IMR-90 (cell line): ENCODE results near the gene MAP3K5. TPM values are rescaled to one million over a fixed set of nuclear protein-coding genes. Genes with fewer than 3 reads are reported as not detected.

Source experiments
- ATAC-seq: fragments of 200-7000 bp; cut with Tn5 transposase; 2 replicates; pipeline ENCODE4 v1.9.1; 2020; ENCODE audit warnings: low read depth, mild to moderate bottlenecking, moderate library complexity
- BruUV-seq: library from RNA; stranded (reverse); fragments of 400-500 nt; replicated peaks from 2 replicates; lab custom pipeline; 2021; lab: Mats Ljungman, UMichigan
- CTCF ChIA-PET: fragments of 300-600 bp; formaldehyde crosslinking; extraction: SDS; loops from one replicate; lab custom pipeline; 2021; ENCODE audit warnings: antibody characterized with exemption; lab: Yijun Ruan, JAX
- POLR2A ChIA-PET: fragments of 300-600 bp; sonication (Branson Sonifier 250); formaldehyde crosslinking; loops from one replicate; lab custom pipeline; 2022; ENCODE audit warnings: antibody characterized with exemption; ENCODE audit not compliant: unreplicated experiment; lab: Charles Lee
- DNase-seq: peaks from one replicate; pipeline ENCODE4 v3.0.0; 2013
- H2AFZ ChIP-seq: replicated peaks from 2 replicates; pipeline ENCODE3; 2013; ENCODE audit warnings: low read length, mild to moderate bottlenecking; ENCODE audit not compliant: poor library complexity
- H2AK5ac ChIP-seq: 2 replicates; pipeline ENCODE4 v1.6.1; 2013; ENCODE audit warnings: low read depth, low read length, inconsistent platforms
- H2AK9ac ChIP-seq: replicated peaks from 2 replicates; pipeline ENCODE3; 2013; ENCODE audit warnings: mild to moderate bottlenecking, low read depth, low read length, moderate library complexity; ENCODE audit not compliant: poor library complexity
- H2BK120ac ChIP-seq: 2 replicates; pipeline ENCODE4 v1.6.1; 2013; ENCODE audit warnings: low read depth, low read length, inconsistent platforms
- H2BK15ac ChIP-seq: 3 replicates; pipeline ENCODE4 v1.6.1; 2013; ENCODE audit warnings: low read depth, low read length, inconsistent platforms
- H2BK20ac ChIP-seq: 2 replicates; pipeline ENCODE4 v1.6.1; 2013; ENCODE audit warnings: low read depth, mild to moderate bottlenecking, inconsistent platforms, low read length, moderate library complexity
- H2BK5ac ChIP-seq: 2 replicates; pipeline ENCODE4 v1.6.1; 2013; ENCODE audit warnings: mild to moderate bottlenecking, low read depth, low read length, inconsistent platforms; ENCODE audit not compliant: poor library complexity, severe bottlenecking
- H3K14ac ChIP-seq: replicated peaks from 2 replicates; pipeline ENCODE4 v1.6.1; 2013; ENCODE audit warnings: low read depth, low read length, inconsistent platforms
- H3K18ac ChIP-seq: 2 replicates; pipeline ENCODE4 v1.6.1; 2013; ENCODE audit warnings: low read depth, low read length, control low read depth
- H3K23ac ChIP-seq: 2 replicates; pipeline ENCODE4 v1.6.1; 2013; ENCODE audit warnings: low read depth, low read length, inconsistent platforms
- H3K27ac ChIP-seq: 2 replicates; pipeline ENCODE4 v1.5.1; 2013; ENCODE audit warnings: mild to moderate bottlenecking, control low read depth, low read length; ENCODE audit not compliant: insufficient read depth
- H3K27me3 ChIP-seq: 2 replicates; pipeline ENCODE4 v1.6.1; 2013; ENCODE audit warnings: low read length; ENCODE audit not compliant: control insufficient read depth, insufficient read depth
- H3K36me3 ChIP-seq: 2 replicates; pipeline ENCODE4 v1.6.1; 2013; ENCODE audit warnings: low read length, mixed read lengths; ENCODE audit not compliant: control insufficient read depth, insufficient read depth
- H3K4ac ChIP-seq: 2 replicates; pipeline ENCODE4 v1.6.1; 2013; ENCODE audit warnings: low read depth, low read length, inconsistent platforms
- H3K4me1 ChIP-seq: 2 replicates; pipeline ENCODE4 v1.6.1; 2013; ENCODE audit warnings: low read length, mixed read lengths; ENCODE audit not compliant: control insufficient read depth, insufficient read depth
- H3K4me2 ChIP-seq: 2 replicates; pipeline ENCODE4 v1.6.1; 2013; ENCODE audit warnings: low read depth, mild to moderate bottlenecking, control low read depth, low read length, moderate library complexity
- H3K4me3 ChIP-seq: 2 replicates; pipeline ENCODE4 v1.5.1; 2013; ENCODE audit warnings: low read depth, mild to moderate bottlenecking, control low read depth, low read length, moderate library complexity; ENCODE audit not compliant: insufficient read depth
- H3K56ac ChIP-seq: 2 replicates; pipeline ENCODE4 v1.6.1; 2013; ENCODE audit warnings: low read length, inconsistent platforms; ENCODE audit not compliant: insufficient read depth; ENCODE audit errors: extremely low read depth
- H3K79me1 ChIP-seq, 2 experiments: 2 replicates each; pipeline ENCODE4 v1.6.1; 2013; ENCODE audit warnings: low read length in 2 of 2, inconsistent platforms in 1 of 2, low read depth in 1 of 2
- H3K9ac ChIP-seq: 2 replicates; pipeline ENCODE4 v1.6.1; 2013; ENCODE audit warnings: low read depth, low read length, control low read depth
- H3K9me1 ChIP-seq: 2 replicates; pipeline ENCODE4 v1.6.1; 2013; ENCODE audit warnings: low read length, inconsistent platforms; ENCODE audit not compliant: insufficient read depth
- H3K9me3 ChIP-seq: 2 replicates; pipeline ENCODE4 v1.6.1; 2013; ENCODE audit warnings: low read length; ENCODE audit not compliant: control insufficient read depth, insufficient read depth
- H4K20me1 ChIP-seq: 2 replicates; pipeline ENCODE4 v1.6.1; 2013; ENCODE audit warnings: low read length, inconsistent platforms; ENCODE audit not compliant: insufficient read depth
- H4K5ac ChIP-seq: 2 replicates; pipeline ENCODE4 v1.6.1; 2013; ENCODE audit warnings: mild to moderate bottlenecking, low read depth, low read length, control low read depth
- H4K8ac ChIP-seq, 2 experiments: 2 replicates each; pipeline ENCODE4 v1.6.1; 2013; ENCODE audit warnings: low read depth in 2 of 2, low read length in 2 of 2, control low read depth in 1 of 2, inconsistent platforms in 1 of 2
- H4K91ac ChIP-seq: 2 replicates; pipeline ENCODE4 v1.6.1; 2013; ENCODE audit warnings: low read depth, low read length, inconsistent platforms; ENCODE audit not compliant: insufficient read depth
- BHLHE40 ChIP-seq: fragments of 150-350 bp; IDR thresholded peaks from 2 replicates; pipeline ENCODE4 v1.6.1; 2016; ENCODE audit warnings: mild to moderate bottlenecking, low read depth, low read length
- CEBPB ChIP-seq: IDR thresholded peaks from 2 replicates; pipeline ENCODE4 v1.6.1; 2012; ENCODE audit warnings: low read depth, low read length, improper control_type of control experiment
- CHD1 ChIP-seq: IDR thresholded peaks from 2 replicates; pipeline ENCODE4 v1.6.1; 2012; ENCODE audit warnings: low read depth, low read length, improper control_type of control experiment
- CTCF ChIP-seq: conservative IDR thresholded peaks from 2 replicates; pipeline ENCODE4 v1.5.1; 2012; ENCODE audit warnings: mild to moderate bottlenecking, low read depth, low read length, improper control_type of control experiment
- ELK1 ChIP-seq: fragments of 150-350 bp; IDR thresholded peaks from 2 replicates; pipeline ENCODE4 v1.6.1; 2016; ENCODE audit warnings: low read depth, mild to moderate bottlenecking, low read length, moderate library complexity, borderline replicate concordance
- FOS ChIP-seq: fragments of 150-350 bp; IDR thresholded peaks from 2 replicates; pipeline ENCODE4 v1.6.1; 2016; ENCODE audit warnings: low read depth, low read length
- MXI1 ChIP-seq: IDR thresholded peaks from 2 replicates; pipeline ENCODE4 v1.6.1; 2012; ENCODE audit warnings: low read depth, mild to moderate bottlenecking, low read length, moderate library complexity, borderline replicate concordance
- NFE2L2 ChIP-seq: fragments of 150-350 bp; IDR thresholded peaks from 2 replicates; pipeline ENCODE4 v1.6.1; 2016; ENCODE audit warnings: low read depth, mild to moderate bottlenecking, low read length
- POLR2A ChIP-seq: IDR thresholded peaks from 2 replicates; pipeline ENCODE4 v1.6.1; 2012; ENCODE audit warnings: mild to moderate bottlenecking, low read depth, low read length
- RAD21 ChIP-seq: IDR thresholded peaks from 2 replicates; pipeline ENCODE4 v1.6.1; 2012; ENCODE audit warnings: low read length, improper control_type of control experiment
- RFX5 ChIP-seq: IDR thresholded peaks from 2 replicates; pipeline ENCODE4 v1.8.0; 2012; ENCODE audit warnings: low read depth, mild to moderate bottlenecking, low read length, moderate library complexity
- USF2 ChIP-seq: fragments of 150-350 bp; IDR thresholded peaks from 2 replicates; pipeline ENCODE4 v1.6.1; 2017; ENCODE audit warnings: mild to moderate bottlenecking, antibody characterized with exemption, low read length, low read depth
- WGBS, 2 experiments: methylation state at CpG; one replicate each; pipeline versions ENCODE4 v1.1.5 to v1.1.7; 2013; ENCODE audit warnings: missing lambda C conversion rate in 2 of 2; ENCODE audit not compliant: insufficient read length in 1 of 2; ENCODE audit errors: extremely low coverage in 2 of 2; 5-methylcytosine and 5-hydroxymethylcytosine counted together
- dilution Hi-C: fragments of 300-500 bp; cut with HindIII; formaldehyde crosslinking; loops from one replicate; pipeline ENCODE4 v1.14.3; 2018; ENCODE audit warnings: low sequenced_read_pairs; ENCODE audit not compliant: unreplicated experiment
- in situ Hi-C: fragments of 300-500 bp; cut with MboI; formaldehyde crosslinking; loops from 3 replicates; pipeline ENCODE4 v1.14.3; 2019; ENCODE audit warnings: low sequenced_read_pairs, inconsistent platforms, mixed read lengths
- intact Hi-C: fragments of 100-400 bp; cut with micrococcal nuclease; formaldehyde crosslinking; loops from 2 replicates; pipeline ENCODE4 v1.10.0; 2022
- polyA plus RNA-seq, 3 experiments: library from polyadenylated mRNA; depleted of rRNA; stranded (reverse); fragments of >200 nt; gene quantifications; 2 replicates each; pipeline ENCODE4 v1.2.3, GENCODE V29; 2012; ENCODE audit warnings: low replicate concordance in 1 of 3
- total RNA-seq: library from RNA; depleted of rRNA; stranded (reverse); fragments of >200 nt; gene quantifications from 2 replicates; pipeline ENCODE4 v1.2.3, GENCODE V29; 2012

Gene MAP3K5
- total and polyA plus RNA-seq, 2 of the 4 experiments (the other 2 are of a cell fraction), result 5.4 to 17.6 TPM

DNA sequence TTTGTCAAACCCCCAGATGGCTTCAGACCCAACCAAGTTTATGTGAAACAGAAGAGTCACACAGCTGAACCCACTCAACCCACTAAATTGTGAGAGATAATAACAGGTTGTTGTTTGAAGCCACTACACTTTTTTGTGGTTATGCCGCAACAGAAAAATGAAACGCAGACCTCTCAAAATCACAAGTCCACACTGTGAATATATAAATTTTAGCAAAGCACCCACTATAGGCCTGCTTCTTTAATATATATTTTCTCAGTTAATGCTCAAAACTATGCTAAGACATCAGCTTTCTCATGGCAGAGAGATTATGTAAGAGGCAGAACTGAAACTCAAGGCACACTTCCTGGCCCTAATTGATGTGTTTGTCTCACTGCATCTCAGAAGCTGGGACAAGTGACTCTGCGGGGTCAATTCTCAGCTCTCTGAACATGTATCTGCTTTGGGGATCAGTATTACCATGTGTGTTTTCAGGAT is 27.7 kb downstream of the MAP3K5 start:
- no peak for ATAC-seq
- H2AK5ac ChIP-seq, result no peak overlapping the region
- H3K4ac ChIP-seq, result no peak overlapping the region
- ChIA-PET POLR2A (no interaction called here), CTCF (no interaction called here)
- peaks cover 21% of the 10 kb centered on the region for H3K4me1 ChIP-seq
- H3K27ac ChIP-seq, result no peak overlapping the region
- no peak overlapping the region for H2AFZ ChIP-seq
- H3K9ac ChIP-seq, result no peak overlapping the region
- no peak overlapping the region for H2BK20ac ChIP-seq
- no peaks in the 10 kb centered on the region for H3K27me3 ChIP-seq
- H3K18ac ChIP-seq, result no peak overlapping the region
- no peak overlapping the region for H2AK9ac ChIP-seq
- no peak overlapping the region for H2BK15ac ChIP-seq
- no peak for DNase-seq
- dilution Hi-C loops (no loop called here), intact Hi-C loops (no loop called here), in situ Hi-C loops (no loop called here)
- no peak overlapping the region for H4K91ac ChIP-seq
- H3K56ac ChIP-seq, result no peak overlapping the region
- no peak overlapping the region; the same call in 1 of the 2 replicates for H4K5ac ChIP-seq
- no peaks in the 10 kb centered on the region for H3K9me3 ChIP-seq
- H3K79me1 ChIP-seq, result peaks cover 43 to 78% of the 10 kb centered on the region in 2 experiments
- H3K9me1 ChIP-seq, result peaks cover 18% of the 10 kb centered on the region
- H3K14ac ChIP-seq, result no peak overlapping the region
- no peak overlapping the region for H2BK120ac ChIP-seq
- no peak overlapping the region for H3K4me2 ChIP-seq
- TF ChIP-seq BHLHE40 (no peak), FOS (no peak), CEBPB (no peak), CTCF (no peak), RFX5 (no peak), CHD1 (no peak), RAD21 (no peak), USF2 (no peak), POLR2A (no peak), ELK1 (no peak), NFE2L2 (no peak), MXI1 (no peak)
- no peak overlapping the region for H4K8ac ChIP-seq
- H3K23ac ChIP-seq, result peak overlapping the region; percentile 29; the same call in 1 of the 2 replicates
- WGBS, 2 experiments, result no CpG with 5 or more reads among the region's 3 CpGs
- no TSS peak for BruUV-seq
- peaks cover 54% of the 10 kb centered on the region; the same call in 1 of the 2 replicates for H4K20me1 ChIP-seq
- H2BK5ac ChIP-seq, result no peak overlapping the region
- no peak overlapping the region for H3K4me3 ChIP-seq
- no peaks in the 10 kb centered on the region for H3K36me3 ChIP-seq
